Measurements from ENCODE around the gene TRAPPC3. TPM values are rescaled to one million over a fixed set of nuclear protein-coding genes. Genes with fewer than 3 reads are reported as not detected.

Gene TRAPPC3
- polyA plus RNA-seq, 1 donor (not counting 4 experiments of a cell fraction or from before 2014, with no cell fraction given): 173 TPM

GRCh38 chr1:36128126-36128904 lies 21.0 kb downstream of the TRAPPC3 start:
- no peaks in the 10 kb centered on the region for H3K9me3 ChIP-seq (ENCODE audit: control insufficient read depth, low read depth, low read length)
- DNase-seq (ENCODE audit: low read depth, low spot score) (no peak), FAIRE-seq (no peak)
- H3K79me2 ChIP-seq (ENCODE audit: control insufficient read depth, insufficient read depth, low read length): no peaks in the 10 kb centered on the region
- H4K20me1 ChIP-seq (ENCODE audit: control insufficient read depth, extremely low read depth, insufficient read depth, low read length): no peaks in the 10 kb centered on the region
- H3K9me1 ChIP-seq (ENCODE audit: control insufficient read depth, extremely low read depth, insufficient read depth, low read length): no peaks in the 10 kb centered on the region
- peaks cover 23% of the 10 kb centered on the region for H3K27me3 ChIP-seq (ENCODE audit: control insufficient read depth, extremely low read depth, insufficient read depth, low read length)
- no peak overlapping the region for H3K4me2 ChIP-seq (ENCODE audit: control insufficient read depth, extremely low read depth, insufficient read depth, low read depth, low read length)
- no peak overlapping the region for H3K9ac ChIP-seq (ENCODE audit: control insufficient read depth, extremely low read depth, insufficient read depth, low read length)
- dilution Hi-C loops (cut with MboI; ENCODE audit: extremely low pct_ligation_motif_present, low sequenced_read_pairs): no loop called here
- peaks cover 11% of the 10 kb centered on the region for H3K4me1 ChIP-seq (ENCODE audit: control insufficient read depth, extremely low read depth, insufficient read depth, low read length)
- H3K36me3 ChIP-seq (ENCODE audit: control insufficient read depth in 2 of 2, extremely low read depth in 1 of 2, insufficient read depth in 2 of 2, low read length in 2 of 2): no peaks in the 10 kb centered on the region
- H2AFZ ChIP-seq (ENCODE audit: control insufficient read depth, low read length): no peak overlapping the region
- TF ChIP-seq EZH2 (IDR thresholded peaks at IDR 0.05; ENCODE audit: low read length) (no peak), CTCF (optimal IDR thresholded peaks at IDR 0.05 in 1 of 3, IDR thresholded peaks at IDR 0.05 in 1 of 3, conservative IDR thresholded peaks at IDR 0.05 in 1 of 3; ENCODE audit: extremely low read depth in 1 of 3, insufficient read depth in 2 of 3, low read length in 3 of 3) (no peak)
- H3K4me3 ChIP-seq (ENCODE audit: control insufficient read depth in 2 of 3, extremely low read depth in 1 of 3, insufficient read depth in 2 of 3, low read depth in 1 of 3, low read length in 3 of 3): no peak overlapping the region
- H3K27ac ChIP-seq (ENCODE audit: control insufficient read depth, insufficient read depth, low read length): no peak overlapping the region

DNA sequence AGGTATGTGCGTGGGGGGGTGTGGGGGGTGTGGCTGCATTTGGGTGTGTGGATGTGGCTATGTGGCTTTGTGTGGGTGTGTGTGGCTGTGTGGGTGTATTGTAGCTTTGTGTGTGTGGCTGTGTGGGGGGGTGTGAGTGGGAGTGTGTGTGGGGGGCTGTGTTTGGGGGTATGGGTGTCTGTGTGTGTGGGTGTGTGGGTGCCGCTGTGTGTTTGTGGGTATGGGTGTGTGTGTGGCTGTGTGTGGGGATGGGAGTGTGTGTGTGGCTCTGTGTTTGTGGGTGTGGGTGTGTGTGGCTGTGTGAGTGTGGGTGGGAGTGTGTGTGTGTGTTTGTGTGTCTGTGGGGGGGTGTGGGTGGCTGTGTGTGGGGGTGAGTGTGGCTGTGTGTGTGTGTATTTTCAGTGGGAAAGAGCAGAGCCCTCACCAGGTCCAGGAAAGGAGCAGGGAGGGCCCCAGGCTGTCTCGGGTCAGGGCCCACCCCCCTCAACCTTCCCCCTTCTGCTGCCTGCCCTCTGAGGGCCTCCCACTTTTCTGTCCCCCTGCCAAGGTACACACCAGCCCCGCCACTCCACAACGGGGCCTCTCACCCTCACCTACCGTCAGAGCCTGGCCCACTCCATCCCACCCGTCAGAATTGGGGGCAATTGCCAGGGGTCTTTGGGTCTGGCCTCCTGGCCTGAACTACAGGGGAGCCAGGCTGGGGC lies 22.3 kb downstream of the TRAPPC3 start:
- dilution Hi-C loops (cut with MboI; ENCODE audit: extremely low pct_ligation_motif_present, low sequenced_read_pairs): no loop called here

More for the DNA sequence above, 22.3 kb downstream of the TRAPPC3 start:
- Histone ChIP-seq H3K27ac (ENCODE audit: control insufficient read depth, insufficient read depth, low read length) (no peak overlapping the region), H4K20me1 (ENCODE audit: control insufficient read depth, extremely low read depth, insufficient read depth, low read length) (no peaks in the 10 kb centered on the region), H3K79me2 (ENCODE audit: control insufficient read depth, insufficient read depth, low read length) (no peaks in the 10 kb centered on the region), H3K9ac (ENCODE audit: control insufficient read depth, extremely low read depth, insufficient read depth, low read length) (no peak overlapping the region), H2AFZ (ENCODE audit: control insufficient read depth, low read length) (no peak overlapping the region), H3K4me2 (ENCODE audit: control insufficient read depth, extremely low read depth, insufficient read depth, low read depth, low read length) (no peak overlapping the region), H3K4me1 (ENCODE audit: control insufficient read depth, extremely low read depth, insufficient read depth, low read length) (peaks cover 8% of the 10 kb centered on the region), H3K9me1 (ENCODE audit: control insufficient read depth, extremely low read depth, insufficient read depth, low read length) (no peaks in the 10 kb centered on the region), H3K9me3 (ENCODE audit: control insufficient read depth, low read depth, low read length) (no peaks in the 10 kb centered on the region), H3K27me3 (ENCODE audit: control insufficient read depth, extremely low read depth, insufficient read depth, low read length) (peaks cover 28% of the 10 kb centered on the region), H3K4me3 (ENCODE audit: control insufficient read depth in 2 of 3, extremely low read depth in 1 of 3, insufficient read depth in 2 of 3, low read depth in 1 of 3, low read length in 3 of 3) (no peak overlapping the region), H3K36me3 (ENCODE audit: control insufficient read depth in 2 of 2, extremely low read depth in 1 of 2, insufficient read depth in 2 of 2, low read length in 2 of 2) (no peaks in the 10 kb centered on the region)
- no peak for DNase-seq (ENCODE audit: low read depth, low spot score)
- no peak for FAIRE-seq
- no peak for TF ChIP-seq CTCF (optimal IDR thresholded peaks at IDR 0.05 in 1 of 3, IDR thresholded peaks at IDR 0.05 in 1 of 3, conservative IDR thresholded peaks at IDR 0.05 in 1 of 3; ENCODE audit: extremely low read depth in 1 of 3, insufficient read depth in 2 of 3, low read length in 3 of 3)

Measured in keratinocyte (primary cell).